ENCODE results near the gene PTTG1IP. TPM values are rescaled to one million over a fixed set of nuclear protein-coding genes. Genes with fewer than 3 reads are reported as not detected.

The PTTG1IP gene
- total RNA-seq, 1 experiment from 2014 or later: 116 TPM

DNA sequence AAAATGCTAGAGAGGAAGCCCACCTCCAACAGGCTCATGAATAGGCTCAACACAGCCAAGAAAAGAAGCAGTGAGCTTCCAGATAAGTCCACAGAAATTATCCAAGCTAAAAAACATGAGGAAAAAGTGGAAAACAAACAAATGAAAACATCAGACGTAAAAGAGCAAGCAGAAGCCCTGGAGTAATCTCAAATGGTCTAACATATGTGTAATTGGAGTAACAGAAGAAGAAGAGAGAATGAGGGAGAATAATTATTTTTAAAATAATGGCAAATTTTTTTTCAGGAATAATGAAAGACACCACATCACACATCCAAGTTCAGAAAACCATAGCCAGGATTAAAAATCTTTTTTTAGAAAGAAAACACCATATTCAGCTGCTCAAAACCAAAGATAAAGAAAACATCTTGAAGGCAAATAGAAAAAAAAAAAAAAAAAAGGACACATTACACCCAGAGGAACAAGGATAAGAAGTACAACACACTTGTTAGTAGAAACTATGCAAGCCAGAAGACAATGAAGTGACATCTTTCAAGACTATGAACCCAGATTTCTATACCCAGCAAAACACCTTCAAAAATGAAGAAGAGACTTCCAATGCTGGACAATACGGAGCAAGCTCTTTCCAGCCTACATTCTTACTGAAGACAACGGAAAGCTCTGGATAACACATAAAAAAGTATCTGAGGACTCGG is 45.0 kb downstream of the PTTG1IP start:
- no peak for DNase-seq (ENCODE audit: low spot score)

GRCh38 chr21:44823179-44823660 is 50.3 kb downstream of the PTTG1IP start:
- DNase-seq (ENCODE audit: low spot score): no peak

DNA sequence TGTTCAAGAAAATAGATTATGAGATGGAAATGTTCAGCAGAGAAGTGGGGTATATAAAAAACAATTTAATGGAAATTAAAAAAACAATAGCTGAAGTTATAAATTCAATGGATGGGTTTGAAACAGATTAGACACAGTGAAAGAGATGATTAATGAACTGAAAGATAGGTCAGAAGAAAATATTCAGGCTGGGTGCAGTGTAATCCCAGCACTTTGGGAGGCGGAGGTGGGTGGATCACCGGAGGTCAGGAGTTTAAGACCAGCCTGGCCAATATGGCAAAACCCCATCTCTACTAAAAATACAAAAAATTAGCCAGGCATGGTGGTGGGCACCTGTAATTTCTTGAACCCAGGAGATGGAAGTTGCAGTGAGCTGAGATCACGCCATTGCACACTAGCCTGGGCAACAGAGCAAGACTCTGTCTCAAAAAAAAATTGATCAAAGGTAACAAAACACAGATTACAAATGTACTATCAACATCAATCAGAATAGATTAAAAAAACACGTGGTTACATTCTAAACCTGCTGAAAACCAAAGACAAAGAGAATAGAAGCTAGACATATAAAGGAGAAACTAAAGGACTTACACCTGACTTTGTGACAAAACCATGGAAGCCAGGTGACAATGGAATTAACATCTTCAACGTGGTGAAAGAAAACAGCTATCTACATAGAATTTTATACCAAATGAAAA is 50.9 kb downstream of the PTTG1IP start:
- DNase-seq (ENCODE audit: low spot score): no peak

DNA sequence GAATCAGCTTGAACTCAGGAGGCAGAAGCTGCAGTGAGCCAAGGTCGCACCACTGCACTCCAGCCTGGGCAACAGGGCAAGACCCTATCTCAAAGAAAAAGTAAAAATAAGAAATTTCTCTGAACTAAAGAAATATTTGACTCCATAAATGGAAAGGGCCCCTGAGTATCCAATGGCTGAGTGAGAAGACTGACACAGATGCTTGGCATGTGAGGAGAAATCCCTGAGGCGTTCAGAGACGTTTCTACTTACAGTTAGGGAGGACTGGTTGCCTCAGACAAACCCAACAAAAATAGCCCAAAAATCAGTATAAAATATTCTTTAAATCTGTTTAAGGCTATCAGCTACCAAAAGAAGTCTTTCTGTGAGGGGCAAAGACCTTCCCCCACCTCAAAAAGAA is 52.6 kb downstream of the PTTG1IP start:
- DNase-seq (ENCODE audit: low spot score): no peak

- no peak for DNase-seq (ENCODE audit: low spot score)
Observed at GRCh38 chr21:44819283-44820243, 53.9 kb downstream of the PTTG1IP start.

DNA sequence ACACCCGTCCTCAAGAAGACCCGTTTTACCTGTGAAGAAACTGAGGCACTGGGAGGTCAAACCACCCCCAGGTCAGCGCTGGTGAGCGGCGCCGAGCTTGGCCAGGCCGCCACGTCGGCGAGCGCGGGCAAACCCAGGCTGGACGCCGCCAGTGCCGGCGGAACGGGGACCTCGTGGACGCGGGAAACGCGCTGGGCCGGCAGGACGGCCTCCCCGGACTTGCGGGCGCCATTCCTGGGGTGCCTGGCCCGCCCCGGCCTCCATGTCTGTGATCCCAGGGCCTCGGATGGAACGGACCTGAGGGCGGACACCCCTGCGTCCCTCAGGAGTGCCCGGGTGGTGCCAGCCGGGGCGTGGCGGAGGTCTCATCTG is 54.9 kb downstream of the PTTG1IP start:
- DNase-seq (ENCODE audit: low spot score): no peak

DNA sequence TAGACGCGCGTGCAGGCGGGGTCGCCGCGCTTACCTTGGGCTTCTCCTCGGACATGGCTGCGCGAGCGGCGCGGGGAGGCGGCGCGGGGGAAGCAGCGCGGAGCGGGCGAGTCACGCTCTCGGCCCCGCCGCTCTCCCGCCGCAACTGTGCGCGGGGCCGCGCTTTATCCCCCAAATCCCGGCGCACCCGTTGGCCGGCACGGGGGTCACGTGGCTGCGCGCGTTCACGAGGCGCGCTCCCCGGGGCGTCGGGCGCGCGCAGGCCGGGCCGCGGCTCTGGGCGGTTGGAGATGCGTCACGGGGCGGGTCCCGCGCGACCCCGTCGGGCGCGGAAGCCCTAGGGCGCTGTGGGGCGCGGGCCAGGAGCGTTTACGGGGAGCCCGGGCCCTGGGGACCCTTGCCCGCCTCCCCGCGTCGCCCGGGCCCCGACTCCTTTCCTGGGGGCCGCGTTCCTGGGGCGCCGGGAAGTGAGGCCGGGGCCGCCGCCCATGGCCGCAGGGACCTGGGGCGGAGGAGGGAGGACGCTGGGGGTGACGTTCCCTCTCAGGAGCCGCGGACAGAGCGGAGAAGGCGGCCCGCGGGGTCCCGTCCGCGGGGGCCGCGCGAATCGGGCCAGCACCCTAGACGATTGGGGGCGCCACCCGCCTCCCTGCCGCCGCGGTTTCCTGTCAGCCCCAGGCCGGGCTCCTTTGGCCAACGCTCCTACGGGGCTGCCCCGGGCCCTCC is 55.4 kb downstream of the PTTG1IP start, which contains the start of gene SUMO3:
Gene SUMO3, minus strand, starts transcription at position 149 of the 726 bp plus-strand sequence. Its CDS starts 94 bp downstream, at position 55.
- DNase-seq (ENCODE audit: low spot score): peak; percentile 52

DNA sequence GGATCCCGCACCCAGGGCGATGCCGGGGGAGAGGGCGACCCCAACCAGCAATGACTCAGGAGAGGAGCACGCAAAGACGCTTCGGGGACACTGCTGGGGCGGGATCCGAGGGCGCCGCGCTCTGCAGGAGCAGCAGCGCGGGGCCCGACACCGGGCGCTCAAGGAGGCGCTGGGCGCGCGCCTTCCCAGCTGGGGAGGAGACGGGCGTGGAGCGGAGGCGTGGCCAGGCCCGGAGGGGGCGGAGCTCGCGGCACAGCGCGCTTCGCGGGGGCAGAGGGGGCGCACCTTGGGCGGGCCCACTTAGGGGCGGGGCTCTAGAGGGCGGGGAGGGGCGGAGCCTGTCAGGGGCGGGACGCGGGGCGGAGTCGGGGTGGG is 56.0 kb downstream of the PTTG1IP start:
- DNase-seq (ENCODE audit: low spot score): peak; percentile 79

DNA sequence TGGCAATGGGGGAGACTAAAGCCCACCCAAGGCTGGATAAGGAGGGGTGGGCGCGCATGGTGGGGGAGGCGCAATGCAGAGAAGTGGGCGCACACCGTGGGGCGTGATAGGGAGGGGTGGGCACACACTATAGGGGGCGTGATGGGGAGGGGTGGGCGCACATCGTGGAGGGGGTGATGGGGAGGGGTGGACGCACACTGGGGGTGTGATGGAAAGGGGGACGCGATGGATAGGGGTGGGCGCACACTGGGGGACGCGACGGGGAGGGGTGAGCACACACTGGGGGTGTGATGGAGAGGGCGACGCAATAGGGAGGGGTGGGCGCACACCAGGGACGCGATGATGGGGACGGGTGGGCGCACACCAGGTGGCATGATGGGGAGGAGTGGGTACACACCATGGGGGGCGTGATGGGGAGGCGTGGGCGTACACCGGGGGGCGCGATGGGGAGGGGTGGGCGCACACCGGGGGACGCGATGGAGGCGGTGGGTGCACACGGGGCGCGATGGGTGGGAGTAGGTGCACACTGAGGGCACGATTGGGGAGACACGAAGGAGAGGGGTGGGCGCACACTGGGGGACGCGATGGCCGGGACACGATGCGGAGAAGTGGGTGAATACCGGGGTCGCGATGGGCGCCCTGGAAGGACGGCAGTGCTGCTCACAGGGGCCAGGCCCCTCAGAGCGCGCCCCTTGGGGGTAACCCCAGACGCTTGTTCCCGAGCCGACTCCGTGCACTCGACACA is 56.6 kb downstream of the PTTG1IP start:
- no peak for DNase-seq (ENCODE audit: low spot score)

DNA sequence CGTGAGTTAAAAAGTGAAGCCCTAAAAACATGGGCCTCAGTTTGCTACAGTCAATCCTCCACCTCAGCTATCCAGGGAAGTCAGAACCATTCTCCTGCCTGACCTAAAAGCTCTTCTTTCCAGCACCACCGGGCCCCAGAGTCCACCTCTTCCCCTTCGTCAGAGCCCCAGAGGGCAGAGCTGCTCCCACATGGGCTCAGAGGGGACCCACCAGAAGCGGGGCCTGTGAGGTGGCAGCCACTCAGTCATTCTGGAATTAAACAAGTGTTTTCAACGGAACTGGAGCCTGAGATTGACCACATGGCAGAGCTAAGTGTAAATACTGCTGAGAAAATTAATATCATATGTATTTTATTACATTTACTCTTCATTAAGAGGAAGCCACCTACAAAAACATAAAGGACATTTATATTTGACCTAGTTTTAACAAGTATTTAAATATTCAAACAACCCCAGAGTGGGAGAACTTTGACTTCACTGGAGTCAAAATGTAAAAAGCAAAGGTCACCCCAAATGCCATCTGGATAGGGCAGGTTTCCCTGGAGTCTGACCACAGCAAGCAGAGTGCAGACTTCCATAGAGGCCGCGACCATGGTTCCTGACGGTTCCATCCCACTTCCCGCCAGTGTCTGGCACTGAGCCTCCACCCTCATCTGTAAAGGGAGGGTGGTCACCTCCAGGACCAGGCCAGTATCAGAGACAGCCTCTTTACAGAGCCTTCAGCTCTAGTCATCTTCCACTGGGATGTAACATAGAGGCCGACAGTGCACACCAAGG is 57.5 kb downstream of the PTTG1IP start:
- no peak for DNase-seq (ENCODE audit: low spot score)

GRCh38 chr21:44815225-44815624 is 58.3 kb downstream of the PTTG1IP start:
- no peak for DNase-seq (ENCODE audit: low spot score)

- no peak for DNase-seq (ENCODE audit: low spot score)
Observed at GRCh38 chr21:44814498-44815023, 58.9 kb downstream of the PTTG1IP start.

GRCh38 chr21:44813727-44814126 is 59.8 kb downstream of the PTTG1IP start:
- DNase-seq (ENCODE audit: low spot score): no peak

GRCh38 chr21:44813149-44813548 is 60.3 kb downstream of the PTTG1IP start:
- no peak for DNase-seq (ENCODE audit: low spot score)

- DNase-seq (ENCODE audit: low spot score): no peak
Observed at GRCh38 chr21:44812640-44813039, 60.9 kb downstream of the PTTG1IP start.

DNA sequence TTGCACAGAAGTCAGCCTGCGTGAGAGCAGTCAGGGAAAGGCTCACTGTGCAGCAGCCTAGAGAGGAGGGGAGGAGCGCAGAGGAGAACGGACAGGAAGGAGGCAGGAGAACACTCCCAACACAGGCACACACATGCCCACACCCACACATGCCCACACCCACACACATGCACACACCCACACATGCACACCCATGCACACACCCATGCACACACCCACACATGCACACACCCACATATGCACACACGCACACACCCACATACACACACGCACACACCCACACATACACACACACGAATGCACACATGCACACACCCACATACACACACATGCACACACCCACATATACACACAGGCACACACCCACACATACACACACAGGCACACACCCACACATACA is 62.7 kb downstream of the PTTG1IP start:
- no peak for DNase-seq (ENCODE audit: low spot score)

- DNase-seq (ENCODE audit: low spot score): no peak
Observed at GRCh38 chr21:44805859-44806258, 67.6 kb downstream of the PTTG1IP start.

DNA sequence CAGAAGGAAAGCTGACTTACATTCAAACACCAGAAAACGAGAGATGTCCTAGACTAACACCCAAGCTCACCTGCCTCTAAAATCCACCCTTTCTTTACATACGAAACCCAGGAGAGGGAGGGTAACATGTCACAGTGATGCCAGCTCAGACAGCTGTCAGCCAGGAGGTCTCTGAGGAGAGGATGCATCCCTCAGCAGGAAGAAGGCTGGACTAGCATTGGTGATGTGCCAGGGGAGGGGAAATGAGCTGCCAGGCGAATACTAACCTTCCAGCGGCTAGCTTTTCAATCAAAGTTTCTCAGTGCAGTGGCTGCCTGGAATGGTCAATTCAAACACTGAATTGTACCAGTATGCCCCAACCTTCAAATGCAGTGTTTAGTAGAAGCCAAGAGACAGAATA is 68.3 kb downstream of the PTTG1IP start:
- no peak for DNase-seq (ENCODE audit: low spot score)

- DNase-seq (ENCODE audit: low spot score): no peak
Observed at GRCh38 chr21:44804762-44805161, 68.7 kb downstream of the PTTG1IP start.

GRCh38 chr21:44803651-44804050 is 69.8 kb downstream of the PTTG1IP start:
- no peak for DNase-seq (ENCODE audit: low spot score)

Measured in HT-29 (cell line).